ENCODE results near the gene PYM1. TPM values are rescaled to one million over a fixed set of nuclear protein-coding genes. Genes with fewer than 3 reads are reported as not detected.

Gene PYM1
- total and polyA plus RNA-seq, 2 of the 8 experiments (the other 6 are each of a cell fraction or from before 2014, with no cell fraction given), result 38.7 to 58.5 TPM

DNA sequence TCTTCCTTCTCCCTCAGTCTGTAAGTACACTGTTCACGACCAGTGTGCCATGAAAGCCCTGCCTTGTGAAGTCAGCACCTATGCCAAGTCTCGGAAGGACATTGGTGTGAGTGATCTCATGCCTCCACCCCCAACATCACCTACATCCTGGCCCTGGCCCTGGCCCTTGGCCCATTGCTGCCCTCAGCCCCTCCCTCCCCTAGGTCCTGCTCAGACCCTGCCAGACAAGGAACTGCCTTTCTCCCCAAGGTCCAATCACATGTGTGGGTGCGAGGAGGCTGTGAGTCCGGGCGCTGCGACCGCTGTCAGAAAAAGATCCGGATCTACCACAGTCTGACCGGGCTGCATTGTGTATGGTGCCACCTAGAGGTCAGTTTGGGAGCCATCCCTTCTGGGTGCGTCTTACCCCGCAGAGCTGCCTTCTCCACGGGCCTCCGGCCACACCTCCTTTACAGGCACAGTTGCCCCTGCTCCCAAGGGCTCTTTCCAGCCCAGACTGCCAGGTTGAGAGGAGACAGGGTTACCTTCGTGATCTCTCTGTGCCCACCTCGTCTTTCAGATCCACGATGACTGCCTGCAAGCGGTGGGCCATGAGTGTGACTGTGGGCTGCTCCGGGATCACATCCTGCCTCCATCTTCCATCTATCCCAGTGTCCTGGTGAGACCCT, 12.5 kb upstream of the PYM1 start (continued):
- TF ChIP-seq, protein P1, sequence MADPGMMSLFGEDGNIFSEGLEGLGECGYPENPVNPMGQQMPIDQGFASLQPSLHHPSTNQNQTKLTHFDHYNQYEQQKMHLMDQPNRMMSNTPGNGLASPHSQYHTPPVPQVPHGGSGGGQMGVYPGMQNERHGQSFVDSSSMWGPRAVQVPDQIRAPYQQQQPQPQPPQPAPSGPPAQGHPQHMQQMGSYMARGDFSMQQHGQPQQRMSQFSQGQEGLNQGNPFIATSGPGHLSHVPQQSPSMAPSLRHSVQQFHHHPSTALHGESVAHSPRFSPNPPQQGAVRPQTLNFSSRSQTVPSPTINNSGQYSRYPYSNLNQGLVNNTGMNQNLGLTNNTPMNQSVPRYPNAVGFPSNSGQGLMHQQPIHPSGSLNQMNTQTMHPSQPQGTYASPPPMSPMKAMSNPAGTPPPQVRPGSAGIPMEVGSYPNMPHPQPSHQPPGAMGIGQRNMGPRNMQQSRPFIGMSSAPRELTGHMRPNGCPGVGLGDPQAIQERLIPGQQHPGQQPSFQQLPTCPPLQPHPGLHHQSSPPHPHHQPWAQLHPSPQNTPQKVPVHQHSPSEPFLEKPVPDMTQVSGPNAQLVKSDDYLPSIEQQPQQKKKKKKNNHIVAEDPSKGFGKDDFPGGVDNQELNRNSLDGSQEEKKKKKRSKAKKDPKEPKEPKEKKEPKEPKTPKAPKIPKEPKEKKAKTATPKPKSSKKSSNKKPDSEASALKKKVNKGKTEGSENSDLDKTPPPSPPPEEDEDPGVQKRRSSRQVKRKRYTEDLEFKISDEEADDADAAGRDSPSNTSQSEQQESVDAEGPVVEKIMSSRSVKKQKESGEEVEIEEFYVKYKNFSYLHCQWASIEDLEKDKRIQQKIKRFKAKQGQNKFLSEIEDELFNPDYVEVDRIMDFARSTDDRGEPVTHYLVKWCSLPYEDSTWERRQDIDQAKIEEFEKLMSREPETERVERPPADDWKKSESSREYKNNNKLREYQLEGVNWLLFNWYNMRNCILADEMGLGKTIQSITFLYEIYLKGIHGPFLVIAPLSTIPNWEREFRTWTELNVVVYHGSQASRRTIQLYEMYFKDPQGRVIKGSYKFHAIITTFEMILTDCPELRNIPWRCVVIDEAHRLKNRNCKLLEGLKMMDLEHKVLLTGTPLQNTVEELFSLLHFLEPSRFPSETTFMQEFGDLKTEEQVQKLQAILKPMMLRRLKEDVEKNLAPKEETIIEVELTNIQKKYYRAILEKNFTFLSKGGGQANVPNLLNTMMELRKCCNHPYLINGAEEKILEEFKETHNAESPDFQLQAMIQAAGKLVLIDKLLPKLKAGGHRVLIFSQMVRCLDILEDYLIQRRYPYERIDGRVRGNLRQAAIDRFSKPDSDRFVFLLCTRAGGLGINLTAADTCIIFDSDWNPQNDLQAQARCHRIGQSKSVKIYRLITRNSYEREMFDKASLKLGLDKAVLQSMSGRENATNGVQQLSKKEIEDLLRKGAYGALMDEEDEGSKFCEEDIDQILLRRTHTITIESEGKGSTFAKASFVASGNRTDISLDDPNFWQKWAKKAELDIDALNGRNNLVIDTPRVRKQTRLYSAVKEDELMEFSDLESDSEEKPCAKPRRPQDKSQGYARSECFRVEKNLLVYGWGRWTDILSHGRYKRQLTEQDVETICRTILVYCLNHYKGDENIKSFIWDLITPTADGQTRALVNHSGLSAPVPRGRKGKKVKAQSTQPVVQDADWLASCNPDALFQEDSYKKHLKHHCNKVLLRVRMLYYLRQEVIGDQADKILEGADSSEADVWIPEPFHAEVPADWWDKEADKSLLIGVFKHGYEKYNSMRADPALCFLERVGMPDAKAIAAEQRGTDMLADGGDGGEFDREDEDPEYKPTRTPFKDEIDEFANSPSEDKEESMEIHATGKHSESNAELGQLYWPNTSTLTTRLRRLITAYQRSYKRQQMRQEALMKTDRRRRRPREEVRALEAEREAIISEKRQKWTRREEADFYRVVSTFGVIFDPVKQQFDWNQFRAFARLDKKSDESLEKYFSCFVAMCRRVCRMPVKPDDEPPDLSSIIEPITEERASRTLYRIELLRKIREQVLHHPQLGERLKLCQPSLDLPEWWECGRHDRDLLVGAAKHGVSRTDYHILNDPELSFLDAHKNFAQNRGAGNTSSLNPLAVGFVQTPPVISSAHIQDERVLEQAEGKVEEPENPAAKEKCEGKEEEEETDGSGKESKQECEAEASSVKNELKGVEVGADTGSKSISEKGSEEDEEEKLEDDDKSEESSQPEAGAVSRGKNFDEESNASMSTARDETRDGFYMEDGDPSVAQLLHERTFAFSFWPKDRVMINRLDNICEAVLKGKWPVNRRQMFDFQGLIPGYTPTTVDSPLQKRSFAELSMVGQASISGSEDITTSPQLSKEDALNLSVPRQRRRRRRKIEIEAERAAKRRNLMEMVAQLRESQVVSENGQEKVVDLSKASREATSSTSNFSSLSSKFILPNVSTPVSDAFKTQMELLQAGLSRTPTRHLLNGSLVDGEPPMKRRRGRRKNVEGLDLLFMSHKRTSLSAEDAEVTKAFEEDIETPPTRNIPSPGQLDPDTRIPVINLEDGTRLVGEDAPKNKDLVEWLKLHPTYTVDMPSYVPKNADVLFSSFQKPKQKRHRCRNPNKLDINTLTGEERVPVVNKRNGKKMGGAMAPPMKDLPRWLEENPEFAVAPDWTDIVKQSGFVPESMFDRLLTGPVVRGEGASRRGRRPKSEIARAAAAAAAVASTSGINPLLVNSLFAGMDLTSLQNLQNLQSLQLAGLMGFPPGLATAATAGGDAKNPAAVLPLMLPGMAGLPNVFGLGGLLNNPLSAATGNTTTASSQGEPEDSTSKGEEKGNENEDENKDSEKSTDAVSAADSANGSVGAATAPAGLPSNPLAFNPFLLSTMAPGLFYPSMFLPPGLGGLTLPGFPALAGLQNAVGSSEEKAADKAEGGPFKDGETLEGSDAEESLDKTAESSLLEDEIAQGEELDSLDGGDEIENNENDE (IDR thresholded peaks at IDR 0.05; ENCODE audit: insufficient replicate concordance, low read length), result no peak
- TF ChIP-seq CBX8 (IDR thresholded peaks at IDR 0.05; ENCODE audit: borderline replicate concordance, low read depth, low read length), result no peak
- TF ChIP-seq CBX5 (IDR thresholded peaks at IDR 0.05; ENCODE audit: low read depth, low read length), result no peak
- TF ChIP-seq, protein P2, sequence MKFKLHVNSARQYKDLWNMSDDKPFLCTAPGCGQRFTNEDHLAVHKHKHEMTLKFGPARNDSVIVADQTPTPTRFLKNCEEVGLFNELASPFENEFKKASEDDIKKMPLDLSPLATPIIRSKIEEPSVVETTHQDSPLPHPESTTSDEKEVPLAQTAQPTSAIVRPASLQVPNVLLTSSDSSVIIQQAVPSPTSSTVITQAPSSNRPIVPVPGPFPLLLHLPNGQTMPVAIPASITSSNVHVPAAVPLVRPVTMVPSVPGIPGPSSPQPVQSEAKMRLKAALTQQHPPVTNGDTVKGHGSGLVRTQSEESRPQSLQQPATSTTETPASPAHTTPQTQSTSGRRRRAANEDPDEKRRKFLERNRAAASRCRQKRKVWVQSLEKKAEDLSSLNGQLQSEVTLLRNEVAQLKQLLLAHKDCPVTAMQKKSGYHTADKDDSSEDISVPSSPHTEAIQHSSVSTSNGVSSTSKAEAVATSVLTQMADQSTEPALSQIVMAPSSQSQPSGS (IDR thresholded peaks at IDR 0.05; ENCODE audit: low read length), result no peak
- TF ChIP-seq SUZ12 (IDR thresholded peaks at IDR 0.05; ENCODE audit: low read length), result no peak
- TF ChIP-seq, protein P3, sequence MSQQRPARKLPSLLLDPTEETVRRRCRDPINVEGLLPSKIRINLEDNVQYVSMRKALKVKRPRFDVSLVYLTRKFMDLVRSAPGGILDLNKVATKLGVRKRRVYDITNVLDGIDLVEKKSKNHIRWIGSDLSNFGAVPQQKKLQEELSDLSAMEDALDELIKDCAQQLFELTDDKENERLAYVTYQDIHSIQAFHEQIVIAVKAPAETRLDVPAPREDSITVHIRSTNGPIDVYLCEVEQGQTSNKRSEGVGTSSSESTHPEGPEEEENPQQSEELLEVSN (IDR thresholded peaks at IDR 0.05), result no peak
- no peak for TF ChIP-seq BCL11A (IDR thresholded peaks at IDR 0.05; ENCODE audit: low read depth in 2 of 2, low read length in 2 of 2)
- TF ChIP-seq RXRA (IDR thresholded peaks at IDR 0.05; ENCODE audit: insufficient read depth, low read depth, low read length), result no peak

All from H1 (cell line).